WTC11 (cell line): ENCODE measurements around the gene EYS.

Source experiments
- ESRRA ChIP-seq: sonication (generic); formaldehyde crosslinking; IDR thresholded peaks from 2 replicates; pipeline ENCODE4 v1.8.1; 2022; ENCODE audit warnings: mild to moderate bottlenecking, missing genetic modification reagents, borderline replicate concordance
- ETV6 ChIP-seq: sonication (generic); formaldehyde crosslinking; IDR thresholded peaks from 2 replicates; pipeline ENCODE4 v1.8.1; 2022; ENCODE audit warnings: mild to moderate bottlenecking, missing genetic modification reagents
- FOXJ3 ChIP-seq: sonication (generic); formaldehyde crosslinking; IDR thresholded peaks from 2 replicates; pipeline ENCODE4 v1.9.0; 2021; ENCODE audit warnings: missing genetic modification reagents, mild to moderate bottlenecking, borderline replicate concordance
- JUN ChIP-seq: sonication (generic); formaldehyde crosslinking; IDR thresholded peaks from 2 replicates; pipeline ENCODE4 v1.8.0; 2023; ENCODE audit warnings: mild to moderate bottlenecking, missing genetic modification reagents
- NFYB ChIP-seq: sonication (generic); formaldehyde crosslinking; conservative IDR thresholded peaks from 2 replicates; pipeline ENCODE4 v1.8.0; 2022; ENCODE audit warnings: low read depth, missing genetic modification reagents
- OVOL2 ChIP-seq: fragments of 250-450 bp; sonication (Bioruptor Pico); IDR thresholded peaks from 2 replicates; pipeline ENCODE4 v1.9.0; 2021; ENCODE audit warnings: mild to moderate bottlenecking, borderline replicate concordance
- SOX15 ChIP-seq: fragments of 250-450 bp; sonication (Bioruptor Pico); IDR thresholded peaks from 2 replicates; pipeline ENCODE4 v1.9.0; 2021; ENCODE audit warnings: mild to moderate bottlenecking
- TCF7 ChIP-seq: sonication (generic); formaldehyde crosslinking; IDR thresholded peaks from 2 replicates; pipeline ENCODE4 v1.8.0; 2022; ENCODE audit warnings: mild to moderate bottlenecking, low read depth, missing genetic modification reagents, moderate library complexity
- TF ChIP-seq, protein P1 (sequence below): fragments of 200-600 bp; IDR thresholded peaks from 2 replicates; pipeline ENCODE4 v1.8.0; 2022; ENCODE audit warnings: antibody characterized with exemption
- TF ChIP-seq, protein P2 (sequence below): sonication (generic); formaldehyde crosslinking; IDR thresholded peaks from 2 replicates; pipeline ENCODE4 v1.8.0; 2022; ENCODE audit warnings: mild to moderate bottlenecking, missing genetic modification reagents
- TF ChIP-seq, protein P3 (sequence below): sonication (generic); formaldehyde crosslinking; conservative IDR thresholded peaks from 2 replicates; pipeline ENCODE4 v1.8.1; 2022; ENCODE audit warnings: mild to moderate bottlenecking, missing genetic modification reagents
- TF ChIP-seq, protein P4 (sequence below): sonication (generic); formaldehyde crosslinking; IDR thresholded peaks from 2 replicates; pipeline ENCODE4 v1.8.1; 2022; ENCODE audit warnings: low read depth, missing genetic modification reagents, borderline replicate concordance
- TF ChIP-seq, protein P5 (sequence below): sonication (generic); formaldehyde crosslinking; IDR thresholded peaks from 2 replicates; pipeline ENCODE4 v1.8.1; 2023; ENCODE audit warnings: mild to moderate bottlenecking, missing genetic modification reagents, moderate library complexity

DNA sequence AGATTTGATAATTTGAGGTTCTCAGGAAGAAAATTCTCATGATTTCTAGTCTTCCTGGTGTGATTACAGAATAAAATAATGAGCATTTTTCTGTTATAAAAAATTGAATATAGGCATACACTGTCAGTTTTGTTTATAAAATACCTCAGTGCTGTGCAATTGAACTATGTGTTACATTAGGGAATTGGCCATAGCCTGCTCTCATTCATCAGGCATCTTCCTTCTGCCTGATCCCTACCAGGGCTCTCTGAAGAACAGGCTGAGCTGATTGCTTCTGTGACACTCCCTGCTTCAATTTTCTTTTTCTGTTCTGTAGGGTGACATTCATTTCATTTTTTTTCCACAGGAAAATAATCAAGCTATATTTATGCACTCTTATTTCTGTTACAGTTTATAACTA is 1908.6 kb downstream of the EYS start:
- TF ChIP-seq, protein P1, sequence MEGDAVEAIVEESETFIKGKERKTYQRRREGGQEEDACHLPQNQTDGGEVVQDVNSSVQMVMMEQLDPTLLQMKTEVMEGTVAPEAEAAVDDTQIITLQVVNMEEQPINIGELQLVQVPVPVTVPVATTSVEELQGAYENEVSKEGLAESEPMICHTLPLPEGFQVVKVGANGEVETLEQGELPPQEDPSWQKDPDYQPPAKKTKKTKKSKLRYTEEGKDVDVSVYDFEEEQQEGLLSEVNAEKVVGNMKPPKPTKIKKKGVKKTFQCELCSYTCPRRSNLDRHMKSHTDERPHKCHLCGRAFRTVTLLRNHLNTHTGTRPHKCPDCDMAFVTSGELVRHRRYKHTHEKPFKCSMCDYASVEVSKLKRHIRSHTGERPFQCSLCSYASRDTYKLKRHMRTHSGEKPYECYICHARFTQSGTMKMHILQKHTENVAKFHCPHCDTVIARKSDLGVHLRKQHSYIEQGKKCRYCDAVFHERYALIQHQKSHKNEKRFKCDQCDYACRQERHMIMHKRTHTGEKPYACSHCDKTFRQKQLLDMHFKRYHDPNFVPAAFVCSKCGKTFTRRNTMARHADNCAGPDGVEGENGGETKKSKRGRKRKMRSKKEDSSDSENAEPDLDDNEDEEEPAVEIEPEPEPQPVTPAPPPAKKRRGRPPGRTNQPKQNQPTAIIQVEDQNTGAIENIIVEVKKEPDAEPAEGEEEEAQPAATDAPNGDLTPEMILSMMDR = no peak
- TF ChIP-seq TCF7 = no peak
- no peak for TF ChIP-seq SOX15
- TF ChIP-seq, protein P2, sequence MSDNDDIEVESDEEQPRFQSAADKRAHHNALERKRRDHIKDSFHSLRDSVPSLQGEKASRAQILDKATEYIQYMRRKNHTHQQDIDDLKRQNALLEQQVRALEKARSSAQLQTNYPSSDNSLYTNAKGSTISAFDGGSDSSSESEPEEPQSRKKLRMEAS (CRISPR knock-in tag) = no peak
- TF ChIP-seq, protein P3, sequence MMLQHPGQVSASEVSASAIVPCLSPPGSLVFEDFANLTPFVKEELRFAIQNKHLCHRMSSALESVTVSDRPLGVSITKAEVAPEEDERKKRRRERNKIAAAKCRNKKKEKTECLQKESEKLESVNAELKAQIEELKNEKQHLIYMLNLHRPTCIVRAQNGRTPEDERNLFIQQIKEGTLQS = no peak
- TF ChIP-seq JUN (CRISPR knock-in tag) = no peak
- TF ChIP-seq NFYB (CRISPR knock-in tag) = no peak
- TF ChIP-seq FOXJ3 = no peak
- no peak for TF ChIP-seq OVOL2 (CRISPR knock-in tag)
- no peak for TF ChIP-seq ETV6
- TF ChIP-seq, protein P4, sequence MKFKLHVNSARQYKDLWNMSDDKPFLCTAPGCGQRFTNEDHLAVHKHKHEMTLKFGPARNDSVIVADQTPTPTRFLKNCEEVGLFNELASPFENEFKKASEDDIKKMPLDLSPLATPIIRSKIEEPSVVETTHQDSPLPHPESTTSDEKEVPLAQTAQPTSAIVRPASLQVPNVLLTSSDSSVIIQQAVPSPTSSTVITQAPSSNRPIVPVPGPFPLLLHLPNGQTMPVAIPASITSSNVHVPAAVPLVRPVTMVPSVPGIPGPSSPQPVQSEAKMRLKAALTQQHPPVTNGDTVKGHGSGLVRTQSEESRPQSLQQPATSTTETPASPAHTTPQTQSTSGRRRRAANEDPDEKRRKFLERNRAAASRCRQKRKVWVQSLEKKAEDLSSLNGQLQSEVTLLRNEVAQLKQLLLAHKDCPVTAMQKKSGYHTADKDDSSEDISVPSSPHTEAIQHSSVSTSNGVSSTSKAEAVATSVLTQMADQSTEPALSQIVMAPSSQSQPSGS (CRISPR knock-in tag) = no peak
- TF ChIP-seq, protein P5, sequence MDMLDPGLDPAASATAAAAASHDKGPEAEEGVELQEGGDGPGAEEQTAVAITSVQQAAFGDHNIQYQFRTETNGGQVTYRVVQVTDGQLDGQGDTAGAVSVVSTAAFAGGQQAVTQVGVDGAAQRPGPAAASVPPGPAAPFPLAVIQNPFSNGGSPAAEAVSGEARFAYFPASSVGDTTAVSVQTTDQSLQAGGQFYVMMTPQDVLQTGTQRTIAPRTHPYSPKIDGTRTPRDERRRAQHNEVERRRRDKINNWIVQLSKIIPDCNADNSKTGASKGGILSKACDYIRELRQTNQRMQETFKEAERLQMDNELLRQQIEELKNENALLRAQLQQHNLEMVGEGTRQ (CRISPR knock-in tag) = no peak
- no peak for TF ChIP-seq ESRRA (CRISPR knock-in tag)
